NCI-H82 treated with DMSO at 0.1 percent for 48 hours (cell line): Measurements from ENCODE around the gene GTF3C1.

ENCODE experiments used
- DNase-seq: peaks from one replicate; lab custom pipeline; 2025; ENCODE audit not compliant: unreplicated experiment; lab: John Stamatoyannopoulos, UW

The GTF3C1 gene

GRCh38 chr16:27522173-27522707 is 27.5 kb downstream of the GTF3C1 start:
- DNase-seq: no peak

- no peak for DNase-seq
These were observed 28.6 kb downstream of the GTF3C1 start for GRCh38 chr16:27520982-27521673.

- no peak for DNase-seq
These were observed 31.5 kb downstream of the GTF3C1 start for GRCh38 chr16:27518226-27518625.

GRCh38 chr16:27517664-27518063 is 32.0 kb downstream of the GTF3C1 start:
- DNase-seq: no peak

GRCh38 chr16:27516365-27516764 is 33.3 kb downstream of the GTF3C1 start:
- no peak for DNase-seq

GRCh38 chr16:27515874-27516353 is 33.8 kb downstream of the GTF3C1 start:
- DNase-seq: peak; percentile 5

- DNase-seq: no peak
These were observed 34.9 kb downstream of the GTF3C1 start for GRCh38 chr16:27514806-27515205.

GRCh38 chr16:27511657-27512448 is 37.9 kb downstream of the GTF3C1 start:
- no peak for DNase-seq

GRCh38 chr16:27508476-27508875 is 41.2 kb downstream of the GTF3C1 start:
- no peak for DNase-seq

GRCh38 chr16:27506771-27507170 is 42.9 kb downstream of the GTF3C1 start:
- no peak for DNase-seq

GRCh38 chr16:27505297-27506236 is 44.1 kb downstream of the GTF3C1 start:
- DNase-seq: no peak

- DNase-seq: no peak
These were observed 46.1 kb downstream of the GTF3C1 start for GRCh38 chr16:27503662-27504061.

- DNase-seq: no peak
These were observed 48.9 kb downstream of the GTF3C1 start for GRCh38 chr16:27500801-27501200.

- DNase-seq: no peak
These were observed 50.1 kb downstream of the GTF3C1 start for GRCh38 chr16:27499659-27500055.

GRCh38 chr16:27498916-27499658 is 50.6 kb downstream of the GTF3C1 start:
- peak; percentile 3 for DNase-seq

- no peak for DNase-seq
These were observed 51.5 kb downstream of the GTF3C1 start for GRCh38 chr16:27498031-27498825.

GRCh38 chr16:27495191-27495590 is 54.5 kb downstream of the GTF3C1 start:
- DNase-seq: no peak

GRCh38 chr16:27492588-27492979 is 57.1 kb downstream of the GTF3C1 start:
- no peak for DNase-seq

GRCh38 chr16:27491894-27492587 is 57.7 kb downstream of the GTF3C1 start:
- DNase-seq: no peak
